ENCODE measurements around the gene ANXA8L1. TPM values are rescaled to one million over a fixed set of nuclear protein-coding genes. Genes with fewer than 3 reads are reported as not detected.
"Not testable (repeated sequence)": the region's sequence is repeated elsewhere in the genome, so short reads cannot be mapped to it uniquely, and the experiment has no call there.

Gene ANXA8L1, protein sequence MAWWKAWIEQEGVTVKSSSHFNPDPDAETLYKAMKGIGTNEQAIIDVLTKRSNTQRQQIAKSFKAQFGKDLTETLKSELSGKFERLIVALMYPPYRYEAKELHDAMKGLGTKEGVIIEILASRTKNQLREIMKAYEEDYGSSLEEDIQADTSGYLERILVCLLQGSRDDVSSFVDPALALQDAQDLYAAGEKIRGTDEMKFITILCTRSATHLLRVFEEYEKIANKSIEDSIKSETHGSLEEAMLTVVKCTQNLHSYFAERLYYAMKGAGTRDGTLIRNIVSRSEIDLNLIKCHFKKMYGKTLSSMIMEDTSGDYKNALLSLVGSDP
- polyA plus RNA-seq (2011; rRNA removed), result 31.8 and 33.7 TPM in 2 replicates
- 34.5 and 42.0 TPM in 2 replicates for polyA plus RNA-seq (2012; cell fraction: cytosol; rRNA removed)
- polyA plus RNA-seq (2012; cell fraction: nucleus; rRNA removed), result 67.8 and 88.3 TPM in 2 replicates
- polyA plus RNA-seq (2017; fragmentation: RNase III; extraction: RNeasy Plus Mini Kit Qiagen cat#74134 plus additional on column Dnase treatment), result 88.9 to 95.8 TPM (median 92.3 TPM) in 3 replicates
- 29.7 and 31.2 TPM in 2 replicates for polyA minus RNA-seq (2011; rRNA and poly(A)+ RNA removed)

DNA sequence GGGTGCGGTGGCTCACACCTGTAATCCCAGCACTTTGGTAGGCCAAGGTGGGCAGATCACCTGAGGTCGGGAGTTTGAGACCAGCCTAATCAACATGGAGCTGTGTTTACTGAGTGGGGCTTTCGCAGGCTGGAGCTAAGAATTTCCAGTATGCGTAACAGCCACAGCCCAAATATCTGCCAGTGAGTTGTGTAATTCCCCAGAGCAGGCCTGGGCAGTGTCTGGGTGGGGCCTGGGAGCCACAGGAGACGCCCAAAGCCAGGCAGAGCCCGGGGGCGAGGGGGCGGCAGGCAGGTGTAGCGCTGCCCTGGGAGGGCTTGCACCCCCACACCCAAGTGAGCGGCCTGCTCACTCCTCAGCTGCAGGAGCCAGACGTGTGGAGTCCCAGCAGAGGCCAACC lies at the start of gene ANXA8L1:
Gene ANXA8L1 (plus strand): TSS at position 371 of the 400 bp plus-strand sequence. CDS start 76 bp downstream, outside the sequence.
- 65% methylated on average over 6 of the region's 11 CpGs for whole genome bisulfite sequencing (ENCODE audit: missing lambda C conversion rate)
- peak within 1 kb of the TSS; percentile 61 for H3K4me2 ChIP-seq

DNA sequence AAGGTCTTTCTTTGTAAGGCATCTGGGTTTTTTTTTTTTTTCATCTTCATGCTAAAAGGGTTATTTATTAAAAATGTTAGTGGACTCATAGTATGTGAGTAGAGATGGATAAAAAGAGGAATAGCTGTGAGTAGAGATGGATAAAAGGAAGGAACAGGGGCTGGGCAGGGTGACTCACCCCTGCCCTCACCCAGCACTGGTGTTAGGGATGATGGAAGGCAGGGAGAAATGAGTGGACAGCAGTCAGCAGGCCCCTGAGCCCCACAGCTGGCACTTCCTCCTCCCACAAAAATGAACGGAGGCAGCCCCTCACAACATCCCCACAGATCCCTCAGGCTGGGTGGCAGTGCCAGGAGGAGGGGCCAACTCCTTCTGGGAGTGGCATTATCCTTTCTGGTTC lies 49.5 kb upstream of the ANXA8L1 start:
- FAIRE-seq (no peak), ATAC-seq (peak in 1 of 2 experiments; percentile 40; a peak in 2 of 6 replicates), DNase-seq (ENCODE audit: low read depth in 1 of 2, low spot score in 1 of 2) (no peak)
- peak overlapping the region in 1 of 2 experiments; percentile 37; a peak in 2 of 6 replicates for H3K27ac ChIP-seq
- no peaks in the 10 kb centered on the region for H3K9me3 ChIP-seq
- 79% methylated on average over 1 of the region's 1 CpG for WGBS (ENCODE audit: missing lambda C conversion rate)
- ChIA-PET POLR2A (no interaction called here), CTCF (interaction anchor here (1.1 kb wide), 1 partner anchor 35 kb away, joined by 4 read pairs; no protein-coding TSS in a partner anchor)
- no peak overlapping the region; the same call in 2 of the 3 replicates for H3K4me2 ChIP-seq
- H3K4me1 ChIP-seq, result peaks cover 24% of the 10 kb centered on the region
- no peak overlapping the region for H3K4me3 ChIP-seq
- TF ChIP-seq, protein P1, sequence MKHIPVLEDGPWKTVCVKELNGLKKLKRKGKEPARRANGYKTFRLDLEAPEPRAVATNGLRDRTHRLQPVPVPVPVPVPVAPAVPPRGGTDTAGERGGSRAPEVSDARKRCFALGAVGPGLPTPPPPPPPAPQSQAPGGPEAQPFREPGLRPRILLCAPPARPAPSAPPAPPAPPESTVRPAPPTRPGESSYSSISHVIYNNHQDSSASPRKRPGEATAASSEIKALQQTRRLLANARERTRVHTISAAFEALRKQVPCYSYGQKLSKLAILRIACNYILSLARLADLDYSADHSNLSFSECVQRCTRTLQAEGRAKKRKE (CRISPR knock-in tag; IDR thresholded peaks at IDR 0.05; ENCODE audit: low read depth), result no peak

More for the DNA sequence above, at the start of gene ANXA8L1:
- H3K4me1 ChIP-seq; H3K9me3 ChIP-seq; POLR2A ChIA-PET; FAIRE-seq; DNase-seq (ENCODE audit: low read depth in 1 of 2, low spot score in 1 of 2): not testable (repeated sequence)
- H3K27ac ChIP-seq, result peak within 1 kb of the TSS; percentile 85 to 92
- ATAC-seq, result peak; percentile 16 to 25; a peak in 4 of 6 replicates
- peak within 1 kb of the TSS; percentile 38; the same call in 2 of the 3 replicates for H3K4me3 ChIP-seq
- CTCF ChIA-PET, result interaction anchor here (1.2 kb wide), 1 partner anchor 147 kb away, joined by 3 read pairs; no protein-coding TSS in a partner anchor

DNA sequence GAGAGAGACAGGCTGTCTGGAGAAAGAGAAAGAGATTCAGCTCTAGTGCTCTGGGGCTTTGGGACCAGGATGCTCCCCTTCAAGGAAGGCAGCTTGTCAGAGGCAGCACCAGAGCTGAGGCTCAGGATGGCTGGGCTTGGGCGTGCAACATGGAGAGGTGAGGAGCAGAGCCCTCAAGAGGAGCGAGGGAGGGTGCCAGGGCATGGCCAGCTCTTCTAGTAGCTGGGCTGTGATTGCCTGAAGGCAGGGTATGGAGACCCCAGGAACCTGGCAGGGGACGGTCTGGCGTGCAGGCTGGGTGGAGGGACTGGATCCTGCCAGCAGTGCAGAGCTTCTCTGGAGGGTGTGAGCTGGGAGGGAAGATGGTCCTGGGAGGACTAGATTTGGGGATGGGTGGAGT lies 48.6 kb upstream of the ANXA8L1 start:
- ATAC-seq (no peak), FAIRE-seq (no peak), DNase-seq (ENCODE audit: low read depth in 1 of 2, low spot score in 1 of 2) (no peak)
- Histone ChIP-seq H3K4me3 (no peak overlapping the region), H3K27ac (no peak overlapping the region), H3K4me2 (no peak overlapping the region), H3K9me3 (no peaks in the 10 kb centered on the region), H3K4me1 (peaks cover 24% of the 10 kb centered on the region)
- no peak for TF ChIP-seq PHF8 (IDR thresholded peaks at IDR 0.05; ENCODE audit: borderline replicate concordance, low read depth)
- TF ChIP-seq HOXB5 (CRISPR knock-in tag; IDR thresholded peaks at IDR 0.05), result no peak
- TF ChIP-seq, protein P2, sequence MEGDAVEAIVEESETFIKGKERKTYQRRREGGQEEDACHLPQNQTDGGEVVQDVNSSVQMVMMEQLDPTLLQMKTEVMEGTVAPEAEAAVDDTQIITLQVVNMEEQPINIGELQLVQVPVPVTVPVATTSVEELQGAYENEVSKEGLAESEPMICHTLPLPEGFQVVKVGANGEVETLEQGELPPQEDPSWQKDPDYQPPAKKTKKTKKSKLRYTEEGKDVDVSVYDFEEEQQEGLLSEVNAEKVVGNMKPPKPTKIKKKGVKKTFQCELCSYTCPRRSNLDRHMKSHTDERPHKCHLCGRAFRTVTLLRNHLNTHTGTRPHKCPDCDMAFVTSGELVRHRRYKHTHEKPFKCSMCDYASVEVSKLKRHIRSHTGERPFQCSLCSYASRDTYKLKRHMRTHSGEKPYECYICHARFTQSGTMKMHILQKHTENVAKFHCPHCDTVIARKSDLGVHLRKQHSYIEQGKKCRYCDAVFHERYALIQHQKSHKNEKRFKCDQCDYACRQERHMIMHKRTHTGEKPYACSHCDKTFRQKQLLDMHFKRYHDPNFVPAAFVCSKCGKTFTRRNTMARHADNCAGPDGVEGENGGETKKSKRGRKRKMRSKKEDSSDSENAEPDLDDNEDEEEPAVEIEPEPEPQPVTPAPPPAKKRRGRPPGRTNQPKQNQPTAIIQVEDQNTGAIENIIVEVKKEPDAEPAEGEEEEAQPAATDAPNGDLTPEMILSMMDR (IDR thresholded peaks at IDR 0.05), result no peak
- TF ChIP-seq TFCP2L1 (CRISPR knock-in tag; IDR thresholded peaks at IDR 0.05), result no peak
- TF ChIP-seq KDM1A (IDR thresholded peaks at IDR 0.05; ENCODE audit: low read depth), result no peak
- WGBS (ENCODE audit: missing lambda C conversion rate), result 92% methylated on average over 4 of the region's 4 CpGs
- ChIA-PET CTCF (interaction anchor here (1.2 kb wide), 1 partner anchor 98 kb away, joined by 3 read pairs; no protein-coding TSS in a partner anchor), POLR2A (no interaction called here)

DNA sequence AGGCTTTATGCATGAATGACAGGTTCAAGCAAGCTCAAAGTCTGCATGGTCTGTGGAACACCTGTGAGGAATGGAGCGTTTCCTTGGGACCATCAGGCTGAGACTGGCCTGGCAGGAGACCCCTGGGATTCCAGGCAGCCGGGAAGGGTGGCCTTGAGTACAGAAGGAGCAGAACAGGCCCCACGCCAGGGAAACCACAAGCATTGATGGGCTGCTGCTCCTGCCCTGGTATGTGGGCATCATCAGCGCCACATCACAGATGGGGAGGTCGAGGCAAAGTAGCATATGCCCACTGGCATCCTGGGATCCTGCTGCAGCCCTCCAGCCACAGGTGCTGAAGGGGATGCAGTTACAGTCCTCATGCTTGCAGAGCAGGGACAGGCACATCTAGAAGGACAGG lies 47.9 kb upstream of the ANXA8L1 start:
- WGBS (ENCODE audit: missing lambda C conversion rate), result 71% methylated on average over 5 of the region's 5 CpGs
- TF ChIP-seq HDAC2 (IDR thresholded peaks at IDR 0.05) (no peak), HOXA7 (CRISPR knock-in tag; IDR thresholded peaks at IDR 0.05) (no peak), EHF (CRISPR knock-in tag; IDR thresholded peaks at IDR 0.05) (no peak), MAFK (IDR thresholded peaks at IDR 0.05; ENCODE audit: partially characterized antibody) (no peak)
- Histone ChIP-seq H3K4me2 (no peak overlapping the region), H3K4me3 (no peak overlapping the region), H3K27ac (no peak overlapping the region), H3K4me1 (peaks cover 24% of the 10 kb centered on the region), H3K9me3 (no peaks in the 10 kb centered on the region)
- DNase-seq (ENCODE audit: low read depth in 1 of 2, low spot score in 1 of 2), result no peak
- ChIA-PET CTCF (interaction anchor here (1.2 kb wide), 1 partner anchor 99 kb away, joined by 3 read pairs; no protein-coding TSS in a partner anchor), POLR2A (no interaction called here)
- no peak for FAIRE-seq
- ATAC-seq, result no peak
